ENCODE measurements around the gene SEMA5B.

The SEMA5B gene

DNA sequence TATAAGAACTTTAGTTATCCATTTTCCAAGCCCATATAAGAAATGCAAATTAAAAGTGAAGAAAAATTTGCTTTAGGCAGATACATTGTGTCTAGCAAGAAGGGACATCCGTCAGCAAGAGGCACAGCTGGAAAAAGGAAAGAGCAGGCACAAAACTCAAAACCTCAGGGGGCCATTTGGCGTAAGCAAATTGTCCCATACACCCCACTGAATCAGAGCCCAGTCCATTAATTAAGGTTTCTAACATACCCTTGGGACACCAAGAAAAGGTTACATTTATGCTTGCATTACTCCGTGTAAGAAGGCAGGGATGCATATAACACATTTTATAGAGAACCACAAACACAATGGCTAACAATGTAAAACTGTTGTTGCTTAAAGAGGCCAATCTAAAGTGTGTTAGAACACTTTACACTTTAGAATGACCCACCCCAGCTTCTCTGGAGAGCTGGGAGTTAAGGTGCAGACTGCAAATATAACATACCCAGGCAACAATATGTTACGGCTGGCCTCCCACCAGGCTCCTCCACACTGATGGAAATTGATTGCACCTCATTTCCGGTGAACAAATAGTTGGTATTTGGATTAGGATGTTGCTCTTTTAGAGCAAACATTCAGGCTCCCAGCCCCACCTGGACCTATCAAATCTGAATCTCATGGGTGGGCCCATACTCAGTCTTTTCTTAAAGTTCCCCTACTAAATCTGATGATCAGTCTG, 23.2 kb downstream of the SEMA5B start:
- H3K27ac ChIP-seq (ENCODE audit: low read depth, low read length) = no peak overlapping the region
- no peaks in the 10 kb centered on the region for H3K36me3 ChIP-seq (ENCODE audit: insufficient read depth, low read length)
- H3K9ac ChIP-seq (ENCODE audit: low read depth, low read length) = no peak overlapping the region
- H3K27me3 ChIP-seq (ENCODE audit: insufficient read depth, low read length) = no peaks in the 10 kb centered on the region
- H3K4me1 ChIP-seq (ENCODE audit: insufficient read depth, low read length) = peaks cover 27% of the 10 kb centered on the region
- WGBS = 81% methylated on average over 3 of the region's 5 CpGs
- H3K9me3 ChIP-seq (ENCODE audit: insufficient read depth, low read depth, low read length) = no peaks in the 10 kb centered on the region
- no peak overlapping the region for H3K4me3 ChIP-seq (ENCODE audit: low read length)

GRCh38 chr3:123002749-123003497, 24.6 kb downstream of the SEMA5B start:
- H3K27ac ChIP-seq (ENCODE audit: low read depth, low read length) = no peak overlapping the region; the same call in 1 of the 2 replicates
- no peak overlapping the region for H3K9ac ChIP-seq (ENCODE audit: low read depth, low read length)
- peaks cover 31% of the 10 kb centered on the region for H3K4me1 ChIP-seq (ENCODE audit: insufficient read depth, low read length)
- no peaks in the 10 kb centered on the region for H3K27me3 ChIP-seq (ENCODE audit: insufficient read depth, low read length)
- H3K4me3 ChIP-seq (ENCODE audit: low read length) = no peak overlapping the region
- H3K9me3 ChIP-seq (ENCODE audit: insufficient read depth, low read depth, low read length) = no peaks in the 10 kb centered on the region
- H3K36me3 ChIP-seq (ENCODE audit: insufficient read depth, low read length) = no peaks in the 10 kb centered on the region
- 91% methylated on average over 7 of the region's 7 CpGs for WGBS

DNA sequence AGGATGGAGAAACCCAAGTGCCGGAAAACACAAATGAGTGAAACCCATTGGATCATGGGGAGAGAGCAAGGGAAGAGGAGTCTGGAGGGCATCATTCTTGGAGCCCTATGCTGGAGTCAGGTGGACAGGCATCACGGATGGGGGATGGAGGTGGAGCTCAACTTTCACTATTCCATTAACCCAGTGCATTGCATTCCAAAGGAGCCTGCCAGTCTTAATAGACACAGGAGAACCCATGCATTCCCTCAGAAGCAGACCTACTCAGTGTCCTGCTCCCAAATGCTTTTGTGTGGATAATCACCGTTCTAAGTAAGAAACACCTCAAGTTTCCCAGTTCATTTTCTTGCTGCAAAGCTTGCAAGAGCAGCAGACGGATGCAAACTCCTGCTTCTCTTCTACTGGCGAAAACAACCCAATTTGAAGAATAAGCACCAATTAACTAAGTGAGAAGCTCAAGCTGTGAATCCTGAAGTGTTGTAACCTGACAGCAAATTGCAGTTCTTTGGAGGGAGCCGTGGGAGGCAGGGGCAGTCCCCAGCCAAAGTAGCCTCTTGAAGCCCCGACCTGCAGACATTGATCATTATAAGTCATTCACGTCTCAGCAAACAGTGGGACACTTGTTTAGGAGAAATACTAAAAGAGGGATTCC, 25.3 kb downstream of the SEMA5B start:
- no peaks in the 10 kb centered on the region for H3K27me3 ChIP-seq (ENCODE audit: insufficient read depth, low read length)
- no peaks in the 10 kb centered on the region for H3K36me3 ChIP-seq (ENCODE audit: insufficient read depth, low read length)
- no peaks in the 10 kb centered on the region for H3K9me3 ChIP-seq (ENCODE audit: insufficient read depth, low read depth, low read length)
- WGBS = 31% methylated on average over 8 of the region's 8 CpGs
- no peak overlapping the region; the same call in 1 of the 2 replicates for H3K27ac ChIP-seq (ENCODE audit: low read depth, low read length)
- H3K4me1 ChIP-seq (ENCODE audit: insufficient read depth, low read length) = peaks cover 31% of the 10 kb centered on the region
- H3K9ac ChIP-seq (ENCODE audit: low read depth, low read length) = no peak overlapping the region
- no peak overlapping the region for H3K4me3 ChIP-seq (ENCODE audit: low read length)

DNA sequence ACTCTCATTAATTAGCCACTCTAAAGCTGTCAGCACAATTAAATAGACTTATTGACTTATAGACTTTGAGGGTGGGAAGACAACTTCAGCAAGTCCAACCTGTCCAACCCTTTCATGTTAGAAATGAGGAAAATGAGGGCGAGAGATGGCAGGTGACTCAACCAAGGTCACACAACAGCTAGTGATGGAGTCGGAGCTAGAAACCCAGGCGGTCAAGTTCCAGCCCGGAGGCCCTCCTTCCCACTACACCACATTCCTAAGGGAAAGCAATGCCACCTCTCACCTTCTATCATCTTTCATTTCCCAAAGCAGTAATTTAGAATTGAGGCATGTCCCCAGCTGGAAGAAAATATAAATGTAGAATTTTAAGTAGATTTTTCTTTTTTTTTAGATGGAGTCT, 28.7 kb downstream of the SEMA5B start:
- H3K36me3 ChIP-seq (ENCODE audit: insufficient read depth, low read length) = no peaks in the 10 kb centered on the region
- H3K9ac ChIP-seq (ENCODE audit: low read depth, low read length) = no peak overlapping the region
- H3K27me3 ChIP-seq (ENCODE audit: insufficient read depth, low read length) = no peaks in the 10 kb centered on the region
- 85% methylated on average over 4 of the region's 4 CpGs for WGBS
- H3K9me3 ChIP-seq (ENCODE audit: insufficient read depth, low read depth, low read length) = no peaks in the 10 kb centered on the region
- peaks cover 25% of the 10 kb centered on the region for H3K4me1 ChIP-seq (ENCODE audit: insufficient read depth, low read length)
- no peak overlapping the region for H3K27ac ChIP-seq (ENCODE audit: low read depth, low read length)
- H3K4me3 ChIP-seq (ENCODE audit: low read length) = no peak overlapping the region

DNA sequence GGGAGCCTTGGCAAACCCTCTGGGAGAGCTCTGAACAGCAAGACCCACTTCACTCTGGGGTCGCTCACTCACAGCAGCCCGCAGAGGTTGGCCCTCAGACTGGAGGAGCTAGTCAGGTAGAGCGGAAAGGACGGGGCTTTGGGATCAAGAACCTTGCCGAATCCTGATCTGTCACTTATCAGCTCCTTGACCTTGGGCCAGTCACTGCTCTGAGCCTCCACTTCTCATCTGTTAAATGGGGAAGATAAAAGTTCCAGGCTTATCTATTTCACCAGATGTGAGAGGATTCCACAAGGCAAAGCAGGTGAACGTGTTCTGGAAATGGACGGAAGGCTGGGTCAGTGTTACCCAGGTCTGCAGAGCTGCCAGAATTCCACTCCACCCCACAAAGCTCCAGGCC, 29.4 kb downstream of the SEMA5B start:
- no peaks in the 10 kb centered on the region for H3K9me3 ChIP-seq (ENCODE audit: insufficient read depth, low read depth, low read length)
- H3K27ac ChIP-seq (ENCODE audit: low read depth, low read length) = no peak overlapping the region
- no peaks in the 10 kb centered on the region for H3K27me3 ChIP-seq (ENCODE audit: insufficient read depth, low read length)
- 93% methylated on average over 7 of the region's 7 CpGs for WGBS
- no peak overlapping the region for H3K4me3 ChIP-seq (ENCODE audit: low read length)
- no peak overlapping the region for H3K9ac ChIP-seq (ENCODE audit: low read depth, low read length)
- H3K4me1 ChIP-seq (ENCODE audit: insufficient read depth, low read length) = peaks cover 28% of the 10 kb centered on the region
- H3K36me3 ChIP-seq (ENCODE audit: insufficient read depth, low read length) = no peaks in the 10 kb centered on the region

DNA sequence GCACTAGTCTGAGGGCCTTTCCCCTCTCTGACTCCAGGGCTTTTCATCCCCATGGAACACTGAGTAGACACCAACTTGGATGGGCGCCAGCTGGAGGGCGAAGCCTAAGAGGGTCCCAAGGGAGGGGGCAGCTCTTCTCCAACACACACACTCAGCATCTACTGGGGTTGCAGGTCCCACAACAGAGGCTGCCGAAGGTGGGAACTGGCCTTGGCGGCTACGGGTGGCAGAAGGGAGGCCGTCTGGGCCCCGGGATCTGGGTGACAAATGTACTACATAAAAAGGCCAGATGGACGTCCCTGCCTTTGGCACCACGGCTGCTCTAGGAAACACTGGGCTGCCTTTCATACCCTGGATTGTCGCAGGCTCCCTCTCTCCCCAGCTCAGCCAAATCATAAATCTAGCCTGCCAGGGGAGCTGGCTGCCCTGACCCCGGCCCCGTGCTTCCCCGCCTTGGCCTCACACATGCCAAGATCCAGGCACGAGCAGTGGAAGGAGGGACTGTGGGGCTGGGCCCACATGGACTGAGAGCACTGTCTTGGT, 31.5 kb downstream of the SEMA5B start:
- Histone ChIP-seq H3K4me1 (ENCODE audit: insufficient read depth, low read length) (peaks cover 14% of the 10 kb centered on the region), H3K9ac (ENCODE audit: low read depth, low read length) (no peak overlapping the region), H3K36me3 (ENCODE audit: insufficient read depth, low read length) (no peaks in the 10 kb centered on the region), H3K27ac (ENCODE audit: low read depth, low read length) (no peak overlapping the region), H3K9me3 (ENCODE audit: insufficient read depth, low read depth, low read length) (no peaks in the 10 kb centered on the region), H3K27me3 (ENCODE audit: insufficient read depth, low read length) (no peaks in the 10 kb centered on the region; the same call in 1 of the 2 replicates), H3K4me3 (ENCODE audit: low read length) (no peak overlapping the region)
- 90% methylated on average over 14 of the region's 14 CpGs for WGBS

DNA sequence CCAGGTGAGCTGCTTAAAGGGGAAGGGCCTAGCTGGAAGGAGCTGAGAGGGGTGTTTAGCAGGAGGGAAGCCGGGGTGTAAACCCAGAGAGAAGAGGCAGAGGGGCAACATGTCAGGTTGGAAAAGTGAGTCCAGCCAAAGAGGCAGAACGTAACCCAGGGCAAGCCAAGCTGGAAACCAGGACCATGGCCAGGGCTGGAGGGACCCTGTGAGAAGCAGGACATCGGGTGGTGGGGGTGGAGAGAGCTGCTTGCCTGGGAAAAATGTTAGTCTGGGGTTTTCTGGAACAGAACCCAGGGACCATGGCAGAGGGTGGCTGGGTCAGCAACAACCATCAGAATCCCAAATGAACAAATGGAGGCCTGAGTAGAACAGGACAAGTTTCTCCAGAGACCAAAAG, 32.6 kb downstream of the SEMA5B start:
- Histone ChIP-seq H3K4me3 (ENCODE audit: low read length) (no peak overlapping the region), H3K36me3 (ENCODE audit: insufficient read depth, low read length) (no peaks in the 10 kb centered on the region), H3K27me3 (ENCODE audit: insufficient read depth, low read length) (no peaks in the 10 kb centered on the region; the same call in 1 of the 2 replicates), H3K4me1 (ENCODE audit: insufficient read depth, low read length) (peaks cover 14% of the 10 kb centered on the region), H3K9me3 (ENCODE audit: insufficient read depth, low read depth, low read length) (no peaks in the 10 kb centered on the region), H3K27ac (ENCODE audit: low read depth, low read length) (no peak overlapping the region), H3K9ac (ENCODE audit: low read depth, low read length) (no peak overlapping the region)
- WGBS = 87% methylated on average over 3 of the region's 3 CpGs

DNA sequence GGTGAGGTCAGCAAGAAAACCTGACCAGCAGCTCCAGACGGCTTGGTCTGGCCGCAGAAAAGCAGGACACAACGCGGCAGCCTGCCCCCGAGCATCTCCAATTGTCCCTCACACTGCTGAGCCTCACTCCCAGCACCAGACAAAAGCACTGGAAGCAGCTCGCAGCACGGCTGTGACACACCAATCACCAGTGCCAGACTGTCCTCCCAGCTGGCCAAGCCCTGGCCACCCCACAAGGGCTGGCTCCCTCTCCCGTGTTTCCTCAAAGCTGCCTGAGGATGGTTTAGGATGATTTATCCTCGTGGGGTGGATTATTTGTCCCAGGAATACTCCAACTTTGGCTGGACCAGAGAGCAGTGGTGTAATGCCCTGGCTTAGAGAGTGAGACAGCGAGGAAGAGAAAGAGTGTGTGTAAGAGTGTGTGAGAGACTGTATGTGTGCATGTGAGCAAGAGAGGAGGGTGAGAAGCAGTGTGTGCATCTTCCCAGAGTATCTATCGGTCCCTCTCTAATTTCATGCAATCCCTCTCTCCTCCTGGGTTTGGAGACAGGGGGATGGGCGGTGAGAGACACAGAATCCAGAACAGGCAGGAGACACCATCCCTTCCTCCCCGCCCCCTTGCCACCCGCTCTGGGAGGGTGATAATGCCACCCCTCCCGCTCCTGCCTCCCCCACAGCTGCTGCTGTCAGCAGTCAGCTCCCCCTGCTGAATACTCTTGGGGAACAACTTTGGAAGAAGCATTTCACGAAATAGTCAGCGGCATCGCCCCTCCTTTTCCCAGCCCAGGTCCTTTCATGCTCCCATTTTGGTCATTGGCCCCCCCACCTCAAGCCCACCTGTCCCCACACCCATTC, 34.2 kb downstream of the SEMA5B start:
- no peak overlapping the region for H3K4me3 ChIP-seq (ENCODE audit: low read length)
- H3K36me3 ChIP-seq (ENCODE audit: insufficient read depth, low read length) = no peaks in the 10 kb centered on the region
- WGBS = 61% methylated on average over 17 of the region's 18 CpGs
- no peaks in the 10 kb centered on the region for H3K9me3 ChIP-seq (ENCODE audit: insufficient read depth, low read depth, low read length)
- H3K27me3 ChIP-seq (ENCODE audit: insufficient read depth, low read length) = no peaks in the 10 kb centered on the region; the same call in 1 of the 2 replicates
- no peak overlapping the region for H3K27ac ChIP-seq (ENCODE audit: low read depth, low read length)
- peaks cover 19% of the 10 kb centered on the region for H3K4me1 ChIP-seq (ENCODE audit: insufficient read depth, low read length)
- no peak overlapping the region for H3K9ac ChIP-seq (ENCODE audit: low read depth, low read length)

- no peaks in the 10 kb centered on the region for H3K9me3 ChIP-seq (ENCODE audit: insufficient read depth, low read depth, low read length)
- no peak overlapping the region for H3K4me3 ChIP-seq (ENCODE audit: low read length)
- no peak overlapping the region for H3K9ac ChIP-seq (ENCODE audit: low read depth, low read length)
- 89% methylated on average over 9 of the region's 9 CpGs for WGBS
- H3K4me1 ChIP-seq (ENCODE audit: insufficient read depth, low read length) = peaks cover 26% of the 10 kb centered on the region
- no peak overlapping the region for H3K27ac ChIP-seq (ENCODE audit: low read depth, low read length)
- H3K36me3 ChIP-seq (ENCODE audit: insufficient read depth, low read length) = no peaks in the 10 kb centered on the region
- no peaks in the 10 kb centered on the region; the same call in 1 of the 2 replicates for H3K27me3 ChIP-seq (ENCODE audit: insufficient read depth, low read length)
These were observed 34.9 kb downstream of the SEMA5B start for GRCh38 chr3:122992676-122993075.

DNA sequence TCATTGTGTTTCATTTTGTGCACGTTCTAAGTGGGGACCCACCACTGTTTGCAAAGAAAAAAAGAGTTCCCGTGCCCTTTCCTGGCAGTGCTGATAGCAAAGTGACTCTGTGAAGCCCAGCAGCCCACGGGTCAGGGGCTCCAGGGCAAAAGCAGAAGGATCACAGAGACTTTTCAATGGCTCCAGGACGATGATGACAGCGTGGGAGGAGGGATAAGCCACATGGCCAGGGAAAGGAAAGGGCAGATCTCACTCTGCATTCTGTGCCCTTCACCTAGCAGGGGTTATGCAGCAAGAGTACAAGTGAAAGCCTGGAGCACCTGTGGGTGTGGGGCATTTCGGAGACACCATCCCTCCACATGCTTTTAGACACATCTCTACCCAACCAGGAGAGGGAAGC, 35.4 kb downstream of the SEMA5B start:
- Histone ChIP-seq H3K4me1 (ENCODE audit: insufficient read depth, low read length) (peaks cover 31% of the 10 kb centered on the region), H3K9me3 (ENCODE audit: insufficient read depth, low read depth, low read length) (no peaks in the 10 kb centered on the region), H3K9ac (ENCODE audit: low read depth, low read length) (no peak overlapping the region), H3K27me3 (ENCODE audit: insufficient read depth, low read length) (no peaks in the 10 kb centered on the region; the same call in 1 of the 2 replicates), H3K36me3 (ENCODE audit: insufficient read depth, low read length) (no peaks in the 10 kb centered on the region), H3K27ac (ENCODE audit: low read depth, low read length) (no peak overlapping the region), H3K4me3 (ENCODE audit: low read length) (no peak overlapping the region)
- 87% methylated on average over 6 of the region's 6 CpGs for WGBS
